Measurements from ENCODE around the gene FTO.

Gene FTO

DNA sequence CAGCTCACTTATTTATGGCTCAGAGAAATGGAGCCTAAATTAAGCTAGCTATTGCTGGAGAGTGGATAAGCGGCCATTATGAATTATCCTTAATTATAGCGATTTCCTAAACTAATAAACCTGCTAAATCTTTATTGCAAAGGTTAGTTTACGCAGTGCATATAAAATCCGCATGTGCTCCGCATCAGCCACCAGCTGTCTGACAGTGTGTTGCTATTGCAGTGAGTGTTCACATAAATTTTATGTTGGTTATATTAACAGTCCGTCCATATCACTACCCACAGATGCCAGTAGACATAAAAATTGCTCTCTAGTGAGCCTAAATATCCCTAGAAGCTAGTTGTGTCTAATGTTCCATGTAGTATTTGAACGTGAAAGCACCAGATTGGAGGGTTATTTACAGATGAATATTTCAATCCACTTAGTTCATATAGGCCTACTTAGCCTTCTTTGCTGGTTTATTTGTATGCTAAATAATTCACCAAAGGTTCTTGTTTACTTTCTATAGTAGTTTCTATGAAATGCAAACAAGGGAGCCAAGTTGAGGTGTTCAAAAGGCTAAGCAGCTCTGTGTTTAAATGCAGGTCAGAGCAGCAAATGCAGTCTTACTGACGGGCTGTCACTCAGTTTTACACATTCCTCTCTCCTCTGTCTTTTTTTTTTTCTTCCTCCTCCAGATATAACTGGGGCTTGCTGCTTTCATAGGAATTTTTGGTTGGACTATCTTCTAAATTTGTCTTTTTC lies 363.5 kb downstream of the FTO start:
- no peak overlapping the region for H3K9ac ChIP-seq

DNA sequence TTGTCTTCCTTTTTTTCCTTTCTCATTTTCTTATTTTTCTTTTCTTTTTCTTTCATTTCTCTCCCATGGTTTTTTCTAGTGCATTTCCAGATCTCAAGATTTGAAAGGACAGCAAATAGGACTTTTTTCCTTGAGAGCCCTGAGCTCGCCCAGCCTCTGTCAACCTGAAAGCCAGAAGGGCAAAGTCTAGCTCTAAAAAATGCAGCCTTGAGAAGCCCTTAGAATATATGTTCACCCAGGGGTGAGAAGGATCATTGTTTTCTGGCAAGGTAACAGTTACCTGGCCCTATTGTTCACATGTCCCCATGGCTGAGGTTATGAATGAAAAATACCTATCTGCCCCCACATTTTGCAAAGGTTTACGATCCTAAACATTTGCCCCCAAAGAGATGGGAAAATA lies 364.3 kb downstream of the FTO start:
- H3K4me2 ChIP-seq = no peak overlapping the region
- no peak overlapping the region for H3K9ac ChIP-seq
- H3K4me3 ChIP-seq (IDR thresholded peaks at IDR 0.05; ENCODE audit: insufficient read depth, low read depth, low read length) = no peak overlapping the region
- no peak overlapping the region for H3K27ac ChIP-seq
- no peaks in the 10 kb centered on the region for H3K4me1 ChIP-seq (ENCODE audit: low read depth, poor library complexity, severe bottlenecking)
- H2AFZ ChIP-seq (ENCODE audit: low read depth) = no peak overlapping the region
- no peaks in the 10 kb centered on the region for H3K79me2 ChIP-seq (ENCODE audit: insufficient read depth, low read depth)
- no peaks in the 10 kb centered on the region for H3K27me3 ChIP-seq (ENCODE audit: insufficient read depth, low read depth)
- no peaks in the 10 kb centered on the region for H3K36me3 ChIP-seq (ENCODE audit: insufficient read depth)
- TF ChIP-seq, protein P1, sequence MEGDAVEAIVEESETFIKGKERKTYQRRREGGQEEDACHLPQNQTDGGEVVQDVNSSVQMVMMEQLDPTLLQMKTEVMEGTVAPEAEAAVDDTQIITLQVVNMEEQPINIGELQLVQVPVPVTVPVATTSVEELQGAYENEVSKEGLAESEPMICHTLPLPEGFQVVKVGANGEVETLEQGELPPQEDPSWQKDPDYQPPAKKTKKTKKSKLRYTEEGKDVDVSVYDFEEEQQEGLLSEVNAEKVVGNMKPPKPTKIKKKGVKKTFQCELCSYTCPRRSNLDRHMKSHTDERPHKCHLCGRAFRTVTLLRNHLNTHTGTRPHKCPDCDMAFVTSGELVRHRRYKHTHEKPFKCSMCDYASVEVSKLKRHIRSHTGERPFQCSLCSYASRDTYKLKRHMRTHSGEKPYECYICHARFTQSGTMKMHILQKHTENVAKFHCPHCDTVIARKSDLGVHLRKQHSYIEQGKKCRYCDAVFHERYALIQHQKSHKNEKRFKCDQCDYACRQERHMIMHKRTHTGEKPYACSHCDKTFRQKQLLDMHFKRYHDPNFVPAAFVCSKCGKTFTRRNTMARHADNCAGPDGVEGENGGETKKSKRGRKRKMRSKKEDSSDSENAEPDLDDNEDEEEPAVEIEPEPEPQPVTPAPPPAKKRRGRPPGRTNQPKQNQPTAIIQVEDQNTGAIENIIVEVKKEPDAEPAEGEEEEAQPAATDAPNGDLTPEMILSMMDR (conservative IDR thresholded peaks at IDR 0.05; ENCODE audit: low read depth, low read length) = no peak
- no peaks in the 10 kb centered on the region for H4K20me1 ChIP-seq (ENCODE audit: insufficient read depth)

More for the DNA sequence above, 363.5 kb downstream of the FTO start:
- TF ChIP-seq, protein P1 (conservative IDR thresholded peaks at IDR 0.05; ENCODE audit: low read depth, low read length) = no peak
- no peaks in the 10 kb centered on the region for H3K4me1 ChIP-seq (ENCODE audit: low read depth, poor library complexity, severe bottlenecking)
- H4K20me1 ChIP-seq (ENCODE audit: insufficient read depth) = no peaks in the 10 kb centered on the region
- H3K36me3 ChIP-seq (ENCODE audit: insufficient read depth) = no peaks in the 10 kb centered on the region
- H3K79me2 ChIP-seq (ENCODE audit: insufficient read depth, low read depth) = no peaks in the 10 kb centered on the region
- H3K4me3 ChIP-seq (IDR thresholded peaks at IDR 0.05; ENCODE audit: insufficient read depth, low read depth, low read length) = no peak overlapping the region
- no peak overlapping the region for H3K27ac ChIP-seq
- H3K4me2 ChIP-seq = no peak overlapping the region
- no peaks in the 10 kb centered on the region for H3K27me3 ChIP-seq (ENCODE audit: insufficient read depth, low read depth)
- H2AFZ ChIP-seq (ENCODE audit: low read depth) = no peak overlapping the region

DNA sequence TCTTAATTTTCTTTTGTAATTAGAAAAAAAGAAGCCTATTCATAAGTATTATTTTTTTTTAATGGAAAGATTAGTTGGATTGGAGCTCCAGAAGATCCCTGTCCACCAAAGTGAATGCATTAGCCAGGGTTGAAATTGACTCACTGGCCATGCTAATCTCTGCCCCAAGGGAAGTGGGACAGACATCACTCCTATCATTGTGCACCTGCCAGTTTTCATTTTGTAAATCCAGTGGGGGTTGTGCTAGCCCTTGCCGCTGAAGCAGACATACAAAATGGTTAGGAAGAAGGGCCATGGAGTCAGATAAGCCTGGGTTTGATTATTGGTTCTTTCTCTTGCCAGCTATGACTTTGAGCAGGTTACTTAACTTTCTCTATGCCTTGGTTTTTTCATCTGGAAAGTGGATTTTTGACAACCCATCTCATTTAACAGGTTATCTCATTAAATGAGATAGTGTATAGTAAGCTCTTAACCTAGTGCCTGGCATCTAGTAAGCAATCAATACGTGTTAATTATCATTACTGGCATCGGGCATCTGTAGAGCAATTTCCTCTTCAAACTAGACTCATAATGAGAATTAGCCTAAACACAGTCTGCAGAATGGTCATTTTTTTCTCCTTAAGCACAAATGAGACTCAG lies 365.8 kb downstream of the FTO start:
- no peak overlapping the region for H3K4me3 ChIP-seq (IDR thresholded peaks at IDR 0.05; ENCODE audit: insufficient read depth, low read depth, low read length)
- no peak overlapping the region for H3K9ac ChIP-seq
- no peak overlapping the region for H2AFZ ChIP-seq (ENCODE audit: low read depth)
- no peaks in the 10 kb centered on the region for H3K79me2 ChIP-seq (ENCODE audit: insufficient read depth, low read depth)
- H3K4me2 ChIP-seq = no peak overlapping the region
- no peaks in the 10 kb centered on the region for H3K27me3 ChIP-seq (ENCODE audit: insufficient read depth, low read depth)
- H3K36me3 ChIP-seq (ENCODE audit: insufficient read depth) = no peaks in the 10 kb centered on the region
- TF ChIP-seq, protein P1 (conservative IDR thresholded peaks at IDR 0.05; ENCODE audit: low read depth, low read length) = no peak
- H4K20me1 ChIP-seq (ENCODE audit: insufficient read depth) = no peaks in the 10 kb centered on the region
- no peak overlapping the region for H3K27ac ChIP-seq
- H3K4me1 ChIP-seq (ENCODE audit: low read depth, poor library complexity, severe bottlenecking) = no peaks in the 10 kb centered on the region

DNA sequence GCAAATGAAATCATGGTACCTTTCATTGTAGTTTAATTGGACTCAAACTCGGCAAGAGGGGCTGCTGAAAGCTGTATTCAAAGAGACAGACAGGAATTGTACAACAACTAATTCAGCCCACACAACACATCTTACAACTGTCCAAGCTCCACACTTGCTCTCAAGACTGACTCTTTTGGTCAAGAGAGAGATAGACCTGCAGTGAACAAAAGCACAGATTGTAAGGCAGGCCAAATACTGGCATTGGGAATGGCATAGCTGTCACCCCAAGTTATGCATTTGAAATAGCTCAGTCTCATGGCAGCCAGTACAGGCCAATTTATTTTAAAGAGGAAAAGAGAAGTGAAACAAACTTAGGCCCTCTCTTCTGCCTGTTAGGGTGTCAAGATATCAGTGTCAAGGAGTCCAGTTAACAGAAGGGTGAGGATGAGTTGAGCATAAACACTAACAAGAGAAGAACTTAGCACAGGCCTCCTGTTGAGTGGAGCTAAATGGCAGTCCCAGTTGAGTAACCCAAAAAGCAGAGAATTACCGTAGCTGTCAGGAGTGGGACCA lies 366.9 kb downstream of the FTO start:
- H3K4me3 ChIP-seq (IDR thresholded peaks at IDR 0.05; ENCODE audit: insufficient read depth, low read depth, low read length) = no peak overlapping the region
- no peak overlapping the region for H3K4me2 ChIP-seq
- no peak overlapping the region for H3K27ac ChIP-seq
- H3K36me3 ChIP-seq (ENCODE audit: insufficient read depth) = no peaks in the 10 kb centered on the region
- H4K20me1 ChIP-seq (ENCODE audit: insufficient read depth) = no peaks in the 10 kb centered on the region
- H3K27me3 ChIP-seq (ENCODE audit: insufficient read depth, low read depth) = no peaks in the 10 kb centered on the region
- no peaks in the 10 kb centered on the region for H3K79me2 ChIP-seq (ENCODE audit: insufficient read depth, low read depth)
- H3K9ac ChIP-seq = no peak overlapping the region
- no peak overlapping the region for H2AFZ ChIP-seq (ENCODE audit: low read depth)
- TF ChIP-seq, protein P1 (conservative IDR thresholded peaks at IDR 0.05; ENCODE audit: low read depth, low read length) = no peak
- no peaks in the 10 kb centered on the region for H3K4me1 ChIP-seq (ENCODE audit: low read depth, poor library complexity, severe bottlenecking)
